Activated T-cell treated with anti-CD3 and anti-CD28 coated beads, Interleukin-2, amount 50 U/mL, for 4 hours (primary cell): ENCODE data around the gene PDE3A. TPM values are rescaled to one million over a fixed set of nuclear protein-coding genes. Genes with fewer than 3 reads are reported as not detected.

Experiments
- ATAC-seq, 2 donors: fragments of 200-7000 bp; cut with Tn5 transposase; one replicate each; pipeline ENCODE4 v1.10.0; 2021
- DNase-seq: peaks from one replicate; pipeline ENCODE4 v3.0.0-alpha.2; 2020
- H3K27me3 Mint-ChIP-seq: one replicate; pipeline ENCODE4 v1.8.0; 2021; ENCODE audit warnings: low read depth, mixed read lengths
- H3K36me3 Mint-ChIP-seq: one replicate; pipeline ENCODE4 v1.8.0; 2022; ENCODE audit warnings: mixed read lengths; ENCODE audit not compliant: insufficient read depth
- H3K4me1 Mint-ChIP-seq: one replicate; pipeline ENCODE4 v1.8.0; 2021; ENCODE audit warnings: low read depth, mixed read lengths
- H3K4me3 Mint-ChIP-seq: one replicate; pipeline ENCODE4 v1.8.0; 2021; ENCODE audit warnings: mild to moderate bottlenecking, moderate library complexity, mixed read lengths
- H3K9me3 Mint-ChIP-seq: one replicate; pipeline ENCODE4 v1.8.0; 2021; ENCODE audit warnings: mixed read lengths
- total RNA-seq, 3 donors: library from RNA; stranded (reverse); gene quantifications; one replicate each; pipeline ENCODE4 v1.2.1, GENCODE V29; 2021

The PDE3A gene
- total RNA-seq, 3 donors from 2014 or later, result 0.08 TPM; not detected in 1

DNA sequence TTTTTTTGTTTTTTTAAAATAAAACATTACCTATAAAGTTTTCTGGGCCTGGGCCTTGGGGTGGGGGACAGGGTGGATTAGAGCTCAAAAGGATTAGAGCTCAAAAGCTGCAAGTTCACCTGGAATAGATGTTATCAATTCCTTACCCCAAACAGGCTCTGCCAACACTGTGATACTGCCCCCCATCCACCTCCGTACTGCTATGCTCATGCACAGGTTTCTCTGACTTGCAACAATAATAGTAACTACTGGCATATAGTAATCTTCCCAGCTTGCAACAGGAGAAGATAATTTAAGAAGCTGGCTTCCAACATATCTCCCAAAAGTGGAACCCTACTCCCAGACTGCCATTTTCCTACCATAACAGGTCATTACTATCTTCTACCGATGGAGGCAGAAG lies 275.5 kb downstream of the PDE3A start:
- H3K9me3 Mint-ChIP-seq, result no peaks in the 10 kb centered on the region
- ATAC-seq, result no peak
- H3K4me1 Mint-ChIP-seq, result no peaks in the 10 kb centered on the region

DNA sequence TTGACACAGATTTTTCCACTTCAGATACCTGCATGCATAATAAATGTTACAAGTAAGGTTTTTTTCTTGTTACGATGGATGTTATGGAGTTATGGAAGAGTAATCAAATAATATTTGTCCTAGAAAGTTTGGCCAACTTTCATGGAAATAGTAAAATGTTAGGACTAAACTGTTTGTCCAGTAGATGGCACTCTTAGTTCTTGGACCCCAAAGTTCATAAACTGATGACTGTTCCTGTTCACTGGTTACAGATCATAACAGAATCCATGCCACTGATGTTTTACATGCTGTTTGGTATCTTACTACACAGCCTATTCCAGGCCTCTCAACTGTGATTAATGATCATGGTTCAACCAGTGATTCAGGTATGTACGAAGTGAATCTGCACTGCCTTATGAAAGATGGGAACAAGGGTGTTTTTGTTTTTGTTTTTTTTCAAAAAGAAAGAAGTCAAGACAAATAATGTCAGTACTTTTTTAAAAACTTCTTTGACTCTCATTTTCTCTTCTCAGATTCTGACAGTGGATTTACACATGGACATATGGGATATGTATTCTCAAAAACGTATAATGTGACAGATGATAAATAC lies 278.0 kb downstream of the PDE3A start:
- Mint-ChIP-seq H3K27me3 (no peaks in the 10 kb centered on the region), H3K4me3 (no peak overlapping the region), H3K4me1 (no peaks in the 10 kb centered on the region), H3K36me3 (no peaks in the 10 kb centered on the region), H3K9me3 (no peaks in the 10 kb centered on the region)
- DNase-seq (no peak), ATAC-seq (no peak)

More for the DNA sequence above, 275.5 kb downstream of the PDE3A start:
- DNase-seq, result no peak
- H3K27me3 Mint-ChIP-seq, result no peaks in the 10 kb centered on the region
- no peak overlapping the region for H3K4me3 Mint-ChIP-seq
- no peaks in the 10 kb centered on the region for H3K36me3 Mint-ChIP-seq

DNA sequence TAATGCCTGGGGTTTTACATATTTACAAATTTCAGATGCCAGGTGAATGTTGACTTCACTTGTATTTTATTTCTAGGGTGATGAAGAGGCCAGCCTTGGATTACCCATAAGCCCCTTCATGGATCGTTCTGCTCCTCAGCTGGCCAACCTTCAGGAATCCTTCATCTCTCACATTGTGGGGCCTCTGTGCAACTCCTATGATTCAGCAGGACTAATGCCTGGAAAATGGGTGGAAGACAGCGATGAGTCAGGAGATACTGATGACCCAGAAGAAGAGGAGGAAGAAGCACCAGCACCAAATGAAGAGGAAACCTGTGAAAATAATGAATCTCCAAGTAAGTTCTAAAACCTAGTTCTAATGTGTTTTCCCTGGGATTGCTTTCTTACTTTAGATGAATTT lies 285.5 kb downstream of the PDE3A start:
- DNase-seq, result no peak
- no peaks in the 10 kb centered on the region for H3K36me3 Mint-ChIP-seq
- ATAC-seq, result no peak
- no peaks in the 10 kb centered on the region for H3K4me1 Mint-ChIP-seq
- H3K4me3 Mint-ChIP-seq, result no peak overlapping the region
- H3K27me3 Mint-ChIP-seq, result no peaks in the 10 kb centered on the region
- H3K9me3 Mint-ChIP-seq, result peaks cover 13% of the 10 kb centered on the region

DNA sequence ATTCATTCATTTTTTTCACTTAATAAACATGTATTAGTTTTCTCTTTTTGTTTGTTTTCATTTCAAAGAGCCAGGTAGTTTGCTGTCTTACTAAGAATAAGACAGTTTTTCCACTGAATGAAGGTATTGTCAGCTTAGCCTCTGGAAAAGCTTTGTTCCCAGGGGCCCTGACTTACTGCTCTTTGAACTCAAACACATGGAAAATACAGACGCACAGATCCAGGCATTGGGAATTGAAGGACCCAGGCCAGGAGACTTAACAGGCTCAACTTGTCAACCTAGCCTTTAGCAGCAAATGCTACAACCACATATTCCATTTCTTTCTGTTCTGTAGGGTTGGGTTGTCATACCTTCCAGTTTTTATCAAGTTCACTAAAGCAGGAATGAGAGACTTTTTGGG lies 288.3 kb downstream of the PDE3A start:
- DNase-seq (no peak), ATAC-seq (no peak)
- Mint-ChIP-seq H3K27me3 (no peaks in the 10 kb centered on the region), H3K36me3 (no peaks in the 10 kb centered on the region), H3K9me3 (peaks cover 28% of the 10 kb centered on the region), H3K4me1 (no peaks in the 10 kb centered on the region), H3K4me3 (no peak overlapping the region)

DNA sequence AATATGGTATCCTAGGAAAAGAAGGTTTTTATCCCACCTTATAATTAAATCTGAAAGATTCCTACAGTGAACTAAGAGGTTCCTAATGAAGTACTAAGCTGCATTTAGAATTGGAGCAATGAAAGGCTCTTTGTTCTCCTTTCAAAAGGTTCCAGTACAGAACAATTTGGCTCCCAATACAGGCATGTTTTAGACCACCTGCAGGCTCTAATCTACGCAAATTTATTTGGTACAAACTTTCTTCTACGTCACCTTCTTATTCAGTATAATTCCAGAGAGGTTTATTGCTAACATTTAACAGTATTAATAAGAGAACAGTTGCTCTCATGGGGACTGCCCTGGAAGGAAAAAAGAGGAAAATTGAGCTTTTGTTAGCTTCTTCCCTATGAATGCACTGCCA lies 289.2 kb downstream of the PDE3A start:
- no peak overlapping the region for H3K4me3 Mint-ChIP-seq

DNA sequence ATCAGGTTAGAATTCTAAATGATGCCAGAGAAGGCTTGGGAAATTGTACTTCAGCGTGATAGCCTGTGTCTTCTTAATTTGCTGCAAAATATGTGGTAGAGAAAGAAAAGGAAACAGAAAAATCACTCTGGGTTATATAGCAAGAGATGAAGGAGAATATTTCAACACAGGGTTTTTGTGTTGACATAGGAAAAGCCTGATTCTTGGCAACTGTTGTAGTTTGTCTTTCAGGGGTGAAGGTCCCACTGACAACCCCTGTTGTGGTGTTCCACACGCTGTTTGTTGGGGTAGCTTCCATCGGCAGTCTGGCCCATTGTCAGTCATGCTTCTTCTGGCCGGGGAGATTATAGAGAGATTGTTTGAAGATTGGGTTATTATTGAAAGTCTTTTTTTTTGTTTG lies 313.0 kb downstream of the PDE3A start:
- no peak overlapping the region for H3K4me3 Mint-ChIP-seq
- ATAC-seq (no peak), DNase-seq (no peak)
- no peaks in the 10 kb centered on the region for H3K4me1 Mint-ChIP-seq
- peaks cover 12% of the 10 kb centered on the region for H3K9me3 Mint-ChIP-seq
- H3K36me3 Mint-ChIP-seq, result no peaks in the 10 kb centered on the region
- no peaks in the 10 kb centered on the region for H3K27me3 Mint-ChIP-seq

More for the DNA sequence above, 289.2 kb downstream of the PDE3A start:
- ATAC-seq (no peak), DNase-seq (no peak)
- Mint-ChIP-seq H3K27me3 (no peaks in the 10 kb centered on the region), H3K4me1 (no peaks in the 10 kb centered on the region), H3K9me3 (peaks cover 30% of the 10 kb centered on the region), H3K36me3 (no peaks in the 10 kb centered on the region)

DNA sequence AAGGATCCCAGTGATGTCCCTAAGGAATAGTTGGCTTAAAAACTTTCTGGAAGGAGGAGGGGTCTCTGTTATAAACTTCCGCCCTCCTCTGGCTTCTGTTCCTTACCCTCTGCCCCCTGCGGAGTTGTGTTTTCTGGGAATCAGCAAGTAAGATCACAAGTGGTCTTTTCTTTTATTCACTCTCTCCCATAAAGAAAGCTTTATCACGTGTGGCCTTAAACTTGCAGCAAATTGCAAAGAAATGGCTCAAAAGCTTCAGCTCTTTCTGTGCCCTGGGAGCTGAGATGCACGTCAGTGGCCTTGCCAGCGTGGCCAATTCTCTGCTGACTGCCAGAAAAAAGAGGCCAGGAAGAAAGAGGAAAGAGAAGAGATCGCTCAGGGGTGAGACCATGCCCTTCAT lies 326.9 kb downstream of the PDE3A start, which contains the start of gene SLCO1C1:
Gene SLCO1C1, plus strand, starts transcription at position 101 of the 400 bp plus-strand sequence. CDS start 4,245 bp downstream, outside the sequence.
- DNase-seq (no peak), ATAC-seq (no peak)
- no peaks in the 10 kb centered on the region for H3K27me3 Mint-ChIP-seq
- H3K4me1 Mint-ChIP-seq, result no peaks in the 10 kb centered on the region
- H3K4me3 Mint-ChIP-seq, result no peak within 1 kb of the TSS
- H3K9me3 Mint-ChIP-seq, result peaks cover 4% of the 10 kb centered on the region
- H3K36me3 Mint-ChIP-seq, result no peaks in the 10 kb centered on the region

DNA sequence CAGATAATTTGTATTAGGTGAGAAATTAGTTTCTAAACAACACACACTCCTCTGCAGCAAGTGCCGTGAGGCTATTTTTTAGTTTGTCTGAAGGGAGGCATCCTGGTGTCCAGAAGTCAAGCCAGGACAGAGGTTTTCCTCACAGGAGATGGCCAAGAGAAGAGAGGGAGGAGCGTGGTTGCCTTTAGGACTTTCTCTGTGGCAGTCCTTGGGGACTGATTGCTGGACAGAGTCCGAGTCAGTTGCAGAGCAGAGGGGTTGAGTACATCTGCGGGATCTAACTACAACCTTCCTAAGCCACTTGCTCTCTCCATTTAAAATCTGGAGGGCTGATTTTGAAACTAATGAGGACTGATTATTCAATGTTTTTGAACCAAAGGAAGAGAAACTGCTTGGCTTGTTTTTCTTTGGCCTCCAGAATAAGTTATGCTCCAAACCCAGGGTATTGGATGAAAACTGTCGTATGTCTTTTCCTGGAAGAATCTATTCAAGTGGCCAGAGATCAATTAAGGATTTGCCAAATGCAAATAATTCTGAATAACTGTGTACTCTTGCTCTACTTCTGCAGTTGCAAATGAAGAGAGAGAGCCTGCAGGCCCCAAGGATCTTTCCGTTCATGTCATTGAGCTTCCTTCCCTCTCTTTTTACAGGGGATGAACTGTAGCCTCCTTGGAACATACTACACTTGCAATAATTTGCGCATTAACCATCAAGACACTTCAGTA lies 328.0 kb downstream of the PDE3A start:
- Mint-ChIP-seq H3K9me3 (no peaks in the 10 kb centered on the region), H3K4me1 (no peaks in the 10 kb centered on the region), H3K4me3 (no peak overlapping the region), H3K36me3 (no peaks in the 10 kb centered on the region), H3K27me3 (no peaks in the 10 kb centered on the region)
- DNase-seq, result no peak
- no peak for ATAC-seq

DNA sequence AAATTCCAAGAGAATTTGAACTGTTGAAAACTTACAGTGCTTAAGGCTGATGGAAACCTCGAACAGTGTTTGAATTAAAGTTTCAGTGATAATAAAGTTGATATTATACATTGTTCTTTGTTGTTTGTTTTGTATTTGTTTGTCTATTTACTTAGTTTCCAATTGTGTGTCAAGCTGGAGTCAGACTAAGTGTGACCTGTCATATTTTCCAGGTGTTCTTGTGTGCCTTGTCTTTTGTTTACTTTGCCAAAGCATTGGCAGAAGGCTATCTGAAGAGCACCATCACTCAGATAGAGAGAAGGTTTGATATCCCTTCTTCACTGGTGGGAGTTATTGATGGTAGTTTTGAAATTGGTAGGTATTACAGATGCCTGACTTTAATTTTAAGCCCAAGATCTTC lies 332.8 kb downstream of the PDE3A start:
- no peaks in the 10 kb centered on the region for H3K36me3 Mint-ChIP-seq
- H3K27me3 Mint-ChIP-seq, result no peaks in the 10 kb centered on the region
- ATAC-seq (no peak), DNase-seq (no peak)
- no peaks in the 10 kb centered on the region for H3K4me1 Mint-ChIP-seq
- H3K4me3 Mint-ChIP-seq, result no peak overlapping the region
- no peaks in the 10 kb centered on the region for H3K9me3 Mint-ChIP-seq

DNA sequence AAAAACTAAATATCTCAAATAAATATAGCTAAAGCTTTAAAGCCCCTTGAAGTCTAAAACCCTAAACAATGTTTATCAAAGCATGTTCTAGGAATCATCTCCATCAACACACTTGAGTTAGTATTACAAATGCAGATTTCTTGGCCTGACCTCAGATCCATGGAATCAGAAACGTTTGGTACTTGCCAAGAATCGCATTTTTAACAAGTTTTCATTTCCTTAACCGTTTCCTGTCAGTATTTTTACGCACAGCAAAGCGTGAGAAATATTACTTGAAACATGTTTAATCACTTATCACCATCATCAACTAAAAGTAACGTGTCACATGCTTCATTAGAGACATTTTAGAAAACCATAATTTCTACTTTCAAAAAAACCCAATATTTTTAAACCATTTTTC lies 336.5 kb downstream of the PDE3A start:
- H3K4me1 Mint-ChIP-seq, result no peaks in the 10 kb centered on the region

DNA sequence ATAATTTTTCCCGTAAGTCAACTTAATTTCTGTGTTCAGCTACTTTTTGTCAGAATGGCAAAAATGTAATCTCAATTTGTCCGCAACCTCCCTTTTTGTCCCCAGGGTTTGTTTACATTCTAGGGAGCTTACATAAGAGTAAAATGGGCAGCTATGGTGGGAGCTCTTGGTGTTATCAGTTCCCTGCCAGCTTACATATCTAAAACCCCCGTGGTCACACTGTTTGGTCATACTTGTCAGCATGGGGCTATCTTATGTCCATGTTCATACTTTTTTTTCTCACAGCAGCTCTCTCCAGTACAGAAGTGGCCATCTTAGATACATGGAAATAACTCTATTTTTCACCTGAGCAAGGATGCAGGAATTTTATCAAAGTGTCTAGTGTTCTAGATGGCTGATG lies 343.5 kb downstream of the PDE3A start:
- no peaks in the 10 kb centered on the region for H3K36me3 Mint-ChIP-seq
- DNase-seq (no peak), ATAC-seq (no peak)
- H3K9me3 Mint-ChIP-seq, result peaks cover 6% of the 10 kb centered on the region
- no peaks in the 10 kb centered on the region for H3K27me3 Mint-ChIP-seq
- H3K4me1 Mint-ChIP-seq, result no peaks in the 10 kb centered on the region
- H3K4me3 Mint-ChIP-seq, result no peak overlapping the region

More for the DNA sequence above, 336.5 kb downstream of the PDE3A start:
- Mint-ChIP-seq H3K9me3 (no peaks in the 10 kb centered on the region), H3K36me3 (no peaks in the 10 kb centered on the region), H3K27me3 (no peaks in the 10 kb centered on the region), H3K4me3 (no peak overlapping the region)
- DNase-seq, result no peak
- ATAC-seq, result no peak

DNA sequence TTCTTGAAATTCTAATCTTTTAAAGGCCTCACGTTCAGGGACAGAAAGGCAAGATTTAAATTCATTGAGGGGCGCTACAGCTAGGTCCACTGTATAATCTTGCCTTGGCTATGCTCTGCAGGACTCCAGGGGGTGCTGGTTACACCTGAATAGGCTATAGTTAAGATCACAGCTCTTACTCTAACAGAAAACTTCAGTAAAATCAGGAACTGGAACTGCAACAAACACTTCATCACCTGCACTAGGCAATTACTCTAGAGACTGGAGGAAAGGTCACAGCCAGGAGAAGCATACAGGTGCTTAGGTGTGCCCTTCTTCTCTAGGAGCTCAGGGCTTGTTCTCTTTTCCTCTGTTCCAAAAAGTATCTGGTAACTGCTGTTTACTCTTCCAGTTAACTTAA lies 347.7 kb downstream of the PDE3A start:
- no peak for DNase-seq
- H3K4me1 Mint-ChIP-seq, result no peaks in the 10 kb centered on the region
- no peak overlapping the region for H3K4me3 Mint-ChIP-seq
- H3K9me3 Mint-ChIP-seq, result peaks cover 4% of the 10 kb centered on the region
- no peaks in the 10 kb centered on the region for H3K27me3 Mint-ChIP-seq
- no peaks in the 10 kb centered on the region for H3K36me3 Mint-ChIP-seq
- no peak for ATAC-seq

DNA sequence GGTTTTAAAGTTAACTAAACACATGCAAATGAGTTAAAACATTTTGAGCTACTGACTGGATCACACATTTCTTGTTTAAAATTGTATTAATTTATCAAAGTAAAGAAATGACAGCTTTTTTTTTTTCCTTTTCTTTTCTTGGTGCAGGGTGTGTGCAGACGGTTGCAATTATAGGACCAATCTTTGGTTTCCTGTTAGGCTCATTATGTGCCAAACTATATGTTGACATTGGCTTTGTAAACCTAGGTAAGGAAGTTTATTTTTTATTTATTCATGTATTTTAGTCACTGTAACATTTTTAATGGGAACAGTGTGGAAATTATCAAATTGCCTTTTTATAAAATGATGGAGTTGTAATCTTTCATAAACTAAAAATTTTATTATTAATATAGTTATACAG lies 348.6 kb downstream of the PDE3A start:
- H3K4me1 Mint-ChIP-seq, result no peaks in the 10 kb centered on the region
- no peak overlapping the region for H3K4me3 Mint-ChIP-seq
- H3K36me3 Mint-ChIP-seq, result no peaks in the 10 kb centered on the region
- no peaks in the 10 kb centered on the region for H3K27me3 Mint-ChIP-seq
- DNase-seq, result no peak
- no peak for ATAC-seq
- H3K9me3 Mint-ChIP-seq, result no peaks in the 10 kb centered on the region

DNA sequence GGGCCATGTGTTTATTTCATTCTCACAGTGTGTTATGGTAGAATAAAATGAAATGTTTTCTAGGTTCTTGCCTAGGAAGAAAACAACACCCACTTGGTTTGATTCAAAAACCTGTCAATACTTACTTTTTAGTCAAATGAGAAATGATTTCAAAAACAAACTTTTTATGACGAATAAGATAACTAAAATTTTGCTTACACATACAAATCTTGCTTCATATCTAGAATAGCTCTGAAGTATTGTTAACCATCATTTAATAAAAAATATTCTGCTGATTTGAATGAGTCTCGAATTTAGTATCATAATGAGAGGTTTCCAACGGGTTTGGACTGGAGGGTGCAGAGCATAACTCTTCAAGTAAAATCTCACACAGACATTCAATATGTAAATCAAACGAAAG lies 350.0 kb downstream of the PDE3A start:
- no peak overlapping the region for H3K4me3 Mint-ChIP-seq
- no peaks in the 10 kb centered on the region for H3K9me3 Mint-ChIP-seq
- no peaks in the 10 kb centered on the region for H3K36me3 Mint-ChIP-seq
- no peak for DNase-seq
- H3K4me1 Mint-ChIP-seq, result no peaks in the 10 kb centered on the region
- no peaks in the 10 kb centered on the region for H3K27me3 Mint-ChIP-seq
- no peak for ATAC-seq

DNA sequence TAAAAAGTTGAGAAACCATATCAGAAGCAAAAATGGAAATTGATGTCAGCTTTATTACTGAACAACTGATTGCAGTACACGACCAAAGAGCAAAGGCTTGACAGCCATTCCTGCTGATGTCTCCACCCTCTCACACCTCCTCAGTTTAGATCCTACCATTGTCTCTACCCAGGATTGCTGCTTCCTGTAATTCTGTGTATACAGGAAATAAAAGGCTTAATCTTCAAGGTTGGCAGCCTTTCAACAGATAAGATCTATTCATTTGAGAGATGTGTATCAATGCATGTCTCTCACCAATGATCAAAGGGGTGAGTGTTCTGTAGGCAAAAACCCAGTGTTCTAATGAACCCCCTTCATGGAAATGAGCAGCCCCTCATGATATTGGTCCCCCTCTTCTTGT lies 353.8 kb downstream of the PDE3A start:
- no peaks in the 10 kb centered on the region for H3K27me3 Mint-ChIP-seq
- no peak overlapping the region for H3K4me3 Mint-ChIP-seq
- H3K4me1 Mint-ChIP-seq, result no peaks in the 10 kb centered on the region
- H3K9me3 Mint-ChIP-seq, result no peaks in the 10 kb centered on the region
- no peaks in the 10 kb centered on the region for H3K36me3 Mint-ChIP-seq
- ATAC-seq (no peak), DNase-seq (no peak)
